Neural cell (in vitro differentiated cells): Measurements from ENCODE around the gene ARL6IP1. TPM values are rescaled to one million over a fixed set of nuclear protein-coding genes. Genes with fewer than 3 reads are reported as not detected.

ENCODE experiments used
- H2AFZ ChIP-seq: fragments of 200-600, 300-800 bp; sonication (generic), shearing (Covaris generic); 2 replicates; pipeline ENCODE4 v1.6.0; 2014; ENCODE audit warnings: low read depth, mild to moderate bottlenecking, antibody characterized with exemption, low read length, moderate library complexity
- H3F3A ChIP-seq: fragments of 200-600 bp; shearing (Covaris generic); 2 replicates; pipeline ENCODE4 v1.6.1; 2016; ENCODE audit warnings: mild to moderate bottlenecking, moderate library complexity, mixed read lengths, antibody characterized with exemption, low read length; ENCODE audit not compliant: insufficient read depth, poor library complexity, severe bottlenecking
- H3K27ac ChIP-seq: fragments of 200-600, 300-800 bp; sonication (generic), shearing (Covaris generic); 2 replicates; pipeline ENCODE4 v1.5.1; 2014; ENCODE audit warnings: mild to moderate bottlenecking, low read length, moderate library complexity
- H3K27me3 ChIP-seq: fragments of 300-800, 200-600 bp; sonication (generic), shearing (Covaris generic); 2 replicates; pipeline ENCODE4 v1.6.0; 2014; ENCODE audit warnings: mild to moderate bottlenecking, low read depth, low read length, moderate library complexity; ENCODE audit not compliant: insufficient read depth
- H3K36me3 ChIP-seq: fragments of 300-800, 200-600 bp; sonication (generic), shearing (Covaris generic); 2 replicates; pipeline ENCODE4 v1.5.1; 2014; ENCODE audit warnings: mild to moderate bottlenecking, antibody characterized with exemption, low read length, moderate library complexity; ENCODE audit not compliant: insufficient read depth
- H3K4me2 ChIP-seq: fragments of 300-800, 200-600 bp; sonication (generic), shearing (Covaris generic); 2 replicates; pipeline ENCODE4 v1.6.0; 2014; ENCODE audit warnings: mild to moderate bottlenecking, low read length
- H3K4me3 ChIP-seq: fragments of 300-800, 200-600 bp; sonication (generic), shearing (Covaris generic); 2 replicates; pipeline ENCODE4 v1.5.1; 2014; ENCODE audit warnings: mild to moderate bottlenecking, low read length, moderate library complexity
- H3K79me2 ChIP-seq: fragments of 200-600 bp; shearing (Covaris generic); replicated peaks from 2 replicates; pipeline ENCODE4 v1.6.0; 2014; ENCODE audit warnings: mild to moderate bottlenecking, low read length, moderate library complexity; ENCODE audit not compliant: insufficient read depth
- H3K9ac ChIP-seq: fragments of 300-800, 200-600 bp; sonication (generic), shearing (Covaris generic); 2 replicates; pipeline ENCODE4 v1.6.1; 2016; ENCODE audit warnings: mild to moderate bottlenecking, low read length, mixed read lengths
- H3K9me2 ChIP-seq: fragments of 200-600 bp; shearing (Covaris generic); 2 replicates; pipeline ENCODE4 v1.6.1; 2016; ENCODE audit warnings: mild to moderate bottlenecking, low read length, mixed read lengths; ENCODE audit not compliant: insufficient read depth
- H3K9me3 ChIP-seq: fragments of 200-600, 300-800 bp; sonication (generic), shearing (Covaris generic); 2 replicates; pipeline ENCODE4 v1.6.1; 2016; ENCODE audit warnings: mild to moderate bottlenecking, mixed run types, low read length, moderate library complexity, mixed read lengths
- H4K20me1 ChIP-seq: fragments of 200-600 bp; shearing (Covaris generic); 2 replicates; pipeline ENCODE4 v1.6.1; 2016; ENCODE audit warnings: mild to moderate bottlenecking, mixed run types; ENCODE audit not compliant: insufficient read depth
- EP300 ChIP-seq: fragments of 450-650 bp; conservative IDR thresholded peaks from 2 replicates; pipeline ENCODE4 v1.6.1; 2014; ENCODE audit warnings: antibody characterized with exemption, mild to moderate bottlenecking, moderate library complexity; ENCODE audit not compliant: poor library complexity, severe bottlenecking
- EZH2 ChIP-seq: fragments of 200-600, 300-800 bp; shearing (Covaris generic), sonication (generic); IDR thresholded peaks from 2 replicates; pipeline ENCODE4 v1.6.1; 2014; ENCODE audit warnings: antibody characterized with exemption, low read length, borderline replicate concordance, mild to moderate bottlenecking; ENCODE audit not compliant: insufficient read depth, poor library complexity, severe bottlenecking
- MXI1 ChIP-seq: fragments of 450-650 bp; conservative IDR thresholded peaks from 2 replicates; pipeline ENCODE4 v1.6.1; 2014; ENCODE audit warnings: antibody characterized with exemption, mild to moderate bottlenecking; ENCODE audit not compliant: poor library complexity, severe bottlenecking
- POLR2AphosphoS5 ChIP-seq: IDR thresholded peaks from 2 replicates; pipeline ENCODE4 v1.6.1; 2012
- RAD21 ChIP-seq: fragments of 450-650 bp; conservative IDR thresholded peaks from 2 replicates; pipeline ENCODE4 v1.6.1; 2014; ENCODE audit warnings: antibody characterized with exemption, mild to moderate bottlenecking, moderate library complexity
- SMC3 ChIP-seq: fragments of 450-650 bp; conservative IDR thresholded peaks from 2 replicates; pipeline ENCODE4 v1.6.1; 2014; ENCODE audit warnings: antibody characterized with exemption, mild to moderate bottlenecking, moderate library complexity; ENCODE audit not compliant: poor library complexity
- TAF1 ChIP-seq: IDR thresholded peaks from 2 replicates; pipeline ENCODE4 v1.6.1; 2012; ENCODE audit warnings: low read depth
- polyA plus RNA-seq: library from polyadenylated mRNA; depleted of rRNA; stranded (reverse); fragments of >200 nt; gene quantifications from 2 replicates; pipeline ENCODE4 v1.2.3, GENCODE V29; 2014
- TF ChIP-seq, protein P1 (sequence below): fragments of 450-650 bp; IDR thresholded peaks from 2 replicates; pipeline ENCODE4 v1.5.1; 2014; ENCODE audit warnings: antibody characterized with exemption, mild to moderate bottlenecking, moderate library complexity; ENCODE audit not compliant: poor library complexity, severe bottlenecking
- TF ChIP-seq, protein P2 (sequence below): IDR thresholded peaks from 2 replicates; pipeline ENCODE4 v1.6.1; 2012; ENCODE audit warnings: borderline replicate concordance

The ARL6IP1 gene
- polyA plus RNA-seq, 1 donor from 2014 or later, result 556 TPM

DNA sequence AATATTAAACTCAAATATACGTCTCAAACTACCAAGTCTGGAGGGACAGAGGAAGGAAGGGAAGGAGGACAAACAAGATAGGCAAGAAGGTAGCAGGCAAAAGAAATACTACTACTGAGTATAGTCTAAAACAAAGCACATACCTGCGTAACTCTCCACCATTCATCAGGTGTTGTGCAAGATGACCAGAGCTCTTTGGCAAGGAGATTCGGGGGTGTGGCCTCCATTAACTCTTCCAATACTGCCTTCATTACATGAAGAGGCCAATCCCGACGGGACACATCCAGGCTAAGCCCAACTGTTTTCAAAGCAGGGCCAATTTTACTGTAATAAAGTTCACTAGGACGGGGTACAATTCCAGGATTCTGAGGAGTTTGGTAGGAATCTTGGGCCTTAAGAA is 38.2 kb upstream of the ARL6IP1 start:
- no peaks in the 10 kb centered on the region for H3K27me3 ChIP-seq
- H3K36me3 ChIP-seq, result peaks cover 14% of the 10 kb centered on the region

DNA sequence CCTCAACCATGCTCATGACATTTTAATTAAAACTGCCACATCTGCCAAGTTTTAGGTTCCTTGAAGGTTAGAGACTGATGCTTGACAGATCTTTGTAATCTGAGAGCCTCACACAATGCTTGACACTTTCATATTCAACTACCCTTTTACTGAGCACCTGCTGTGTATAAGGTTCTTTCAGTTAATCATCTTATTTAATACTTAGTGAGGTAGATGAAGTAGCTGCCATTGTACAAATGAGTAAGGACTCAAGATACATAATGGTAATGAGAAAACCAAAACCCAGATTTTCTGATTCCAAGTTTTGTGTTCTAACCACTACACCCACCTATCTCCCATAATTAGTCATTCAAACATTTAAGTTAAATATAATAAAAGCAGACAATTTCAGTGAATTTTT is 35.4 kb upstream of the ARL6IP1 start:
- H3K9me2 ChIP-seq, result no peaks in the 10 kb centered on the region
- no peak overlapping the region for H3K4me3 ChIP-seq
- TF ChIP-seq MXI1 (no peak), EZH2 (no peak)
- peaks cover 34% of the 10 kb centered on the region for H3K36me3 ChIP-seq
- H3K27me3 ChIP-seq, result no peaks in the 10 kb centered on the region
- no peaks in the 10 kb centered on the region for H3K79me2 ChIP-seq
- no peaks in the 10 kb centered on the region for H4K20me1 ChIP-seq
- no peaks in the 10 kb centered on the region for H3K9me3 ChIP-seq
- H3K4me2 ChIP-seq, result no peak overlapping the region
- H3K9ac ChIP-seq, result no peak overlapping the region
- H2AFZ ChIP-seq, result no peak overlapping the region
- H3F3A ChIP-seq, result no peaks in the 10 kb centered on the region
- H3K27ac ChIP-seq, result no peak overlapping the region

More for the DNA sequence above, 38.2 kb upstream of the ARL6IP1 start:
- Histone ChIP-seq H3K9me3 (no peaks in the 10 kb centered on the region), H3K9me2 (no peaks in the 10 kb centered on the region), H3K9ac (no peak overlapping the region), H2AFZ (no peak overlapping the region), H3K4me2 (no peak overlapping the region), H3K27ac (no peak overlapping the region), H3F3A (no peaks in the 10 kb centered on the region), H3K4me3 (no peak overlapping the region), H3K79me2 (no peaks in the 10 kb centered on the region), H4K20me1 (no peaks in the 10 kb centered on the region)
- no peak for TF ChIP-seq SMC3
- TF ChIP-seq, protein P1, sequence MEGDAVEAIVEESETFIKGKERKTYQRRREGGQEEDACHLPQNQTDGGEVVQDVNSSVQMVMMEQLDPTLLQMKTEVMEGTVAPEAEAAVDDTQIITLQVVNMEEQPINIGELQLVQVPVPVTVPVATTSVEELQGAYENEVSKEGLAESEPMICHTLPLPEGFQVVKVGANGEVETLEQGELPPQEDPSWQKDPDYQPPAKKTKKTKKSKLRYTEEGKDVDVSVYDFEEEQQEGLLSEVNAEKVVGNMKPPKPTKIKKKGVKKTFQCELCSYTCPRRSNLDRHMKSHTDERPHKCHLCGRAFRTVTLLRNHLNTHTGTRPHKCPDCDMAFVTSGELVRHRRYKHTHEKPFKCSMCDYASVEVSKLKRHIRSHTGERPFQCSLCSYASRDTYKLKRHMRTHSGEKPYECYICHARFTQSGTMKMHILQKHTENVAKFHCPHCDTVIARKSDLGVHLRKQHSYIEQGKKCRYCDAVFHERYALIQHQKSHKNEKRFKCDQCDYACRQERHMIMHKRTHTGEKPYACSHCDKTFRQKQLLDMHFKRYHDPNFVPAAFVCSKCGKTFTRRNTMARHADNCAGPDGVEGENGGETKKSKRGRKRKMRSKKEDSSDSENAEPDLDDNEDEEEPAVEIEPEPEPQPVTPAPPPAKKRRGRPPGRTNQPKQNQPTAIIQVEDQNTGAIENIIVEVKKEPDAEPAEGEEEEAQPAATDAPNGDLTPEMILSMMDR, result no peak
- no peak for TF ChIP-seq RAD21
- TF ChIP-seq MXI1, result no peak
- no peak for TF ChIP-seq EZH2
- TF ChIP-seq TAF1, result no peak
- TF ChIP-seq POLR2AphosphoS5, result no peak
- TF ChIP-seq, protein P2, sequence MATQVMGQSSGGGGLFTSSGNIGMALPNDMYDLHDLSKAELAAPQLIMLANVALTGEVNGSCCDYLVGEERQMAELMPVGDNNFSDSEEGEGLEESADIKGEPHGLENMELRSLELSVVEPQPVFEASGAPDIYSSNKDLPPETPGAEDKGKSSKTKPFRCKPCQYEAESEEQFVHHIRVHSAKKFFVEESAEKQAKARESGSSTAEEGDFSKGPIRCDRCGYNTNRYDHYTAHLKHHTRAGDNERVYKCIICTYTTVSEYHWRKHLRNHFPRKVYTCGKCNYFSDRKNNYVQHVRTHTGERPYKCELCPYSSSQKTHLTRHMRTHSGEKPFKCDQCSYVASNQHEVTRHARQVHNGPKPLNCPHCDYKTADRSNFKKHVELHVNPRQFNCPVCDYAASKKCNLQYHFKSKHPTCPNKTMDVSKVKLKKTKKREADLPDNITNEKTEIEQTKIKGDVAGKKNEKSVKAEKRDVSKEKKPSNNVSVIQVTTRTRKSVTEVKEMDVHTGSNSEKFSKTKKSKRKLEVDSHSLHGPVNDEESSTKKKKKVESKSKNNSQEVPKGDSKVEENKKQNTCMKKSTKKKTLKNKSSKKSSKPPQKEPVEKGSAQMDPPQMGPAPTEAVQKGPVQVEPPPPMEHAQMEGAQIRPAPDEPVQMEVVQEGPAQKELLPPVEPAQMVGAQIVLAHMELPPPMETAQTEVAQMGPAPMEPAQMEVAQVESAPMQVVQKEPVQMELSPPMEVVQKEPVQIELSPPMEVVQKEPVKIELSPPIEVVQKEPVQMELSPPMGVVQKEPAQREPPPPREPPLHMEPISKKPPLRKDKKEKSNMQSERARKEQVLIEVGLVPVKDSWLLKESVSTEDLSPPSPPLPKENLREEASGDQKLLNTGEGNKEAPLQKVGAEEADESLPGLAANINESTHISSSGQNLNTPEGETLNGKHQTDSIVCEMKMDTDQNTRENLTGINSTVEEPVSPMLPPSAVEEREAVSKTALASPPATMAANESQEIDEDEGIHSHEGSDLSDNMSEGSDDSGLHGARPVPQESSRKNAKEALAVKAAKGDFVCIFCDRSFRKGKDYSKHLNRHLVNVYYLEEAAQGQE, result no peak
- TF ChIP-seq EP300, result no peak

DNA sequence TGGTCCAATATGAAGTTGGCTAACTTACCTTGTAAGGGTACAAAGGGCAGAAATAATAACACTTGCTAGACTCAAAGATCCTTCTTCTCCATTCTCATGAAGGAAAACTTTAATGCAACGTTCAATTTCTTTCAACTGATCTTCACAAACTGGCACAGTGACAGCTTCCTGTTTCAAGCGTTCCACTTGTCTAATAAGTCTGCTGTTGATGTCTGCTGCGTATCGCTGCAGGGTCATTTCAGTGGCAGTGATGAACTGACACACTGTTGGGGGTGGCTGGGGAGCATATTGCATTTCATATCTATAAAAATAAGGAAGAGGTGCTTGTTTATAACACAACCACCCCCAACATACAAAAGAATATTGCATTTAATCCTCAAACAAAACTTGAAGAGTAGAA is 33.5 kb upstream of the ARL6IP1 start:
- H3K9me3 ChIP-seq, result no peaks in the 10 kb centered on the region
- no peaks in the 10 kb centered on the region for H3K27me3 ChIP-seq
- no peaks in the 10 kb centered on the region for H3K79me2 ChIP-seq
- no peak overlapping the region for H3K4me2 ChIP-seq
- no peak for TF ChIP-seq MXI1
- TF ChIP-seq RAD21, result no peak
- TF ChIP-seq SMC3, result no peak
- TF ChIP-seq, protein P1, result no peak
- TF ChIP-seq POLR2AphosphoS5, result no peak
- H3K9me2 ChIP-seq, result no peaks in the 10 kb centered on the region
- H4K20me1 ChIP-seq, result no peaks in the 10 kb centered on the region
- no peaks in the 10 kb centered on the region for H3F3A ChIP-seq
- peaks cover 34% of the 10 kb centered on the region for H3K36me3 ChIP-seq
- H3K9ac ChIP-seq, result no peak overlapping the region
- no peak overlapping the region for H2AFZ ChIP-seq
- no peak overlapping the region for H3K27ac ChIP-seq
- H3K4me3 ChIP-seq, result no peak overlapping the region
